IPS-18c (cell line): ENCODE measurements around the gene CNTNAP5.

ENCODE experiments used
- H3K4me3 ChIP-seq: 2 replicates; pipeline ENCODE4 v1.7.0; 2013; ENCODE audit warnings: low read depth, mild to moderate bottlenecking, low read length, moderate library complexity; ENCODE audit not compliant: insufficient read depth
- H3K9me3 ChIP-seq: one replicate; pipeline ENCODE4 v1.6.1; 2013; ENCODE audit warnings: mild to moderate bottlenecking, low read length, moderate library complexity; ENCODE audit not compliant: control insufficient read depth, insufficient read depth

CNTNAP5 gene

DNA sequence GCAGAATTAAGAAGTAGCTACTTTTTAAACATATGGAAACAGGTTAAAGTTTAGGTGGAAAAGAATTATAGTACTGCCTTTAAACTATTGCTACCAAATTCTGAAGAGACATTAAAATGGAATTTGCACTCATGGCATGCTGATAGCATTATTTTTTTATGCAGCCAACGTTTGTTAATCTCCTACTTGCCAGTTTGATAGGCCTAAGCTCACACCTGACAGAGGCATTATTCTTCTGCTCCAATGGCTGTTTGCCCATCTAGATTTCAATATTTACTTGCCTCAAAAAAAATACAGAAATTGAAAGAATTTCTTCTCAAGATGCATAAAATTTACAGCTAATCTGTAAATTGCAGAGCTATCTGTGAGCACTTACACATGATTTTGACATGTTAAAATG is 849.6 kb downstream of the CNTNAP5 start:
- H3K9me3 ChIP-seq: no peaks in the 10 kb centered on the region
- H3K4me3 ChIP-seq: no peak overlapping the region

GRCh38 chr2:124875627-124876244 is 850.6 kb downstream of the CNTNAP5 start:
- Histone ChIP-seq H3K4me3 (no peak overlapping the region), H3K9me3 (no peaks in the 10 kb centered on the region)

GRCh38 chr2:124877141-124877577 is 852.1 kb downstream of the CNTNAP5 start:
- Histone ChIP-seq H3K9me3 (no peaks in the 10 kb centered on the region), H3K4me3 (no peak overlapping the region)

DNA sequence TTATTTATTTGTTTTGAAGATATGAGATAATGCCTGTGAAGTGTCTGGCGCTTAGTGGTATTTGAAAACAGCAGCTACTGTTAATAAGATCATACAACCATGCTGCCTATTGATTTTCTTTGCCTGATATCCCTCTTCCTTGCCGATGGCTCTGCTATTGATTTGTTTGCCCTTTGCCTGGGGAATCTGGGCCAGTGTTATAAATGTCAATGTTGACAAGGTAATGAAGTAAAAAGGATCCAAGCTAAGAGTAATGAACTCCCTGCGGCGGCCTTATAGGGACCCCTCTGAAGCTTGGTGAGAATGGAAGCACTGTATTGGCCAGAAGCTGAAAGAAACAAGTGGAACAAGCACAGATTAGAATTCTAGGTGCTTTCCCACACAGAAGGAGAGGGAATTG is 854.6 kb downstream of the CNTNAP5 start:
- no peak overlapping the region for H3K4me3 ChIP-seq

GRCh38 chr2:124880995-124881394 is 855.9 kb downstream of the CNTNAP5 start:
- no peak overlapping the region for H3K4me3 ChIP-seq
- H3K9me3 ChIP-seq: no peaks in the 10 kb centered on the region

More for the DNA sequence above, 854.6 kb downstream of the CNTNAP5 start:
- H3K9me3 ChIP-seq: no peaks in the 10 kb centered on the region

DNA sequence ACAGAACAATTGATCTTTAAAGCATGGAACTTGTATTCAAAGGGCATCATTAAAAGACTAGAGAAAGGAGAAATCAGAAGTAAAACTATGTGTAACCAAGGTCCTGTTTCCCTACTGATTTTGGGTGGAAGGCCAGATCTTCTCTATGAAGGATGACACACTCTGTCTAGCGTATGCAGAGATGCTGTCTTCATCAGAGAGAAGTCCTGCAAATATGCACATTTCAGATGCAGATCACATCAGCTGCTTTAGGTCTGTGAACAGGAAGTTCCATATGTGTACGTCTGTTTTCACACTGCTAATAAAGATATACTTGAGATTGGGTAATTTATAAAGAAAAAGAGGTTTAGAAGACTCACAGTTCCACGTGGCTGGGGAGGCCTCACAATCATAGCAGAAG is 857.3 kb downstream of the CNTNAP5 start:
- no peak overlapping the region for H3K4me3 ChIP-seq
- H3K9me3 ChIP-seq: no peaks in the 10 kb centered on the region

DNA sequence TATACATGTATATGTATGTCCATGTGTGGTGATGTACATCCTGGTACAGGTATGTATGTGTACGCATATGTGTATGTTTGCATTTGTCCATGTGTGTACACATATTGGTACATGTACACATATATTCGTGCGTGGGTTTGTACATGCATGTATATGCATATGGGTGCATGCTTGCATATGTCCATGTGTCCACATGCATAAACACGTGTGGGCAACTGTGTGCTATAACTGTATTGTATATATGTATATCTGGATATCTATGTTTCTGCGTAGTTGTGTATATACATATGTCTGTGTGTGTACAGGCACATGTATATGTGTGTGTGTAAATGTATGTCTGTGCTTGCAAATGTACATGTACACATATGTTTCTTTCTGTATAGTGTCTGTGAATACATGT is 858.5 kb downstream of the CNTNAP5 start:
- Histone ChIP-seq H3K9me3 (no peaks in the 10 kb centered on the region), H3K4me3 (no peak overlapping the region)

- H3K4me3 ChIP-seq: no peak overlapping the region
Measured at GRCh38 chr2:124884315-124884714, 859.2 kb downstream of the CNTNAP5 start.

GRCh38 chr2:124886216-124886615 is 861.1 kb downstream of the CNTNAP5 start:
- Histone ChIP-seq H3K9me3 (no peaks in the 10 kb centered on the region), H3K4me3 (no peak overlapping the region)

More at GRCh38 chr2:124884315-124884714, 859.2 kb downstream of the CNTNAP5 start:
- H3K9me3 ChIP-seq: no peaks in the 10 kb centered on the region

GRCh38 chr2:124887466-124887865 is 862.4 kb downstream of the CNTNAP5 start:
- no peak overlapping the region for H3K4me3 ChIP-seq
- no peaks in the 10 kb centered on the region for H3K9me3 ChIP-seq

DNA sequence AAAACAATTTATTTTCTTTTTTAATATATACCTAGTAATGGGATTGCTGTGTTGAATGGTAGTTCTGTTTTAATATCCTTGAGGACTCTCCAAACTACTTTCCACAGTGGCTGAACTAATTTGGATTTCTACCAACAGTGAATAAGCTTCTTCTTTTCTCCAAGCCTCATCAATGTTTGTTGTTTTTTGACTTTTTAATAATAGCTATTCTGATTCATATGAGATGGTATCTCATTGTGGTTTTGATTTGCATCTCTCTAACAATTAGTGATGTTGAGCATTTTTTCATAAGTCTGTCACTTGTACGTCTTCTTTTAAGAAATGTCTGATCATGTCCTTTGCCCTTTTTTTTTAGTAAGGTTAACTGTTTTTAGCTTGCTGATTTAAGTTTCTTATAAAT is 863.3 kb downstream of the CNTNAP5 start:
- H3K9me3 ChIP-seq: no peaks in the 10 kb centered on the region
- no peak overlapping the region for H3K4me3 ChIP-seq

DNA sequence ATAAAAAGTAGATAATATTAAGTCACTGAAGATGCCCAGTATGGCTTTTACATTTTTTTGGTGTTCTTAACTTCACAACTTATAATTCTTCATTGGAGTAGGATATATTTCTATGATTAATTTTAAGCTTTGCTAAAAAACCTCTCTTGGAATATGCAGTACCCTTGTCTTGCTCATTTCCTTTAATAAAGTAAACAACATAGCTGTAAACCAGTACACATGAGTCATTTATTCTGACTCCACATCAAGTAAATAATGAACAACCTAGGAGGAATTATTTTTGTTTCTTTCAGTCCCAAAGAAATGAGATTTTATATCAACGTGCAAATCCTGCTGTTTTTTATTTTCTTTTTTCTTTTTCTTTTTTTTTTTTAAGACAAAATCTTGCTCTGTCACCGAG is 869.1 kb downstream of the CNTNAP5 start:
- no peak overlapping the region for H3K4me3 ChIP-seq
- no peaks in the 10 kb centered on the region for H3K9me3 ChIP-seq

- Histone ChIP-seq H3K9me3 (no peaks in the 10 kb centered on the region), H3K4me3 (no peak overlapping the region)
Measured at GRCh38 chr2:124898827-124899226, 873.7 kb downstream of the CNTNAP5 start.

GRCh38 chr2:124908411-124908810 is 883.3 kb downstream of the CNTNAP5 start:
- H3K9me3 ChIP-seq: no peaks in the 10 kb centered on the region
- H3K4me3 ChIP-seq: no peak overlapping the region

- no peaks in the 10 kb centered on the region for H3K9me3 ChIP-seq
- no peak overlapping the region for H3K4me3 ChIP-seq
Measured at GRCh38 chr2:124911560-124911959, 886.5 kb downstream of the CNTNAP5 start.

GRCh38 chr2:124913868-124914267 is 888.8 kb downstream of the CNTNAP5 start:
- Histone ChIP-seq H3K9me3 (no peaks in the 10 kb centered on the region), H3K4me3 (no peak overlapping the region)

- no peak overlapping the region for H3K4me3 ChIP-seq
- no peaks in the 10 kb centered on the region for H3K9me3 ChIP-seq
Measured at GRCh38 chr2:124915567-124915966, 890.5 kb downstream of the CNTNAP5 start.

GRCh38 chr2:124919296-124919695 is 894.2 kb downstream of the CNTNAP5 start:
- H3K9me3 ChIP-seq: no peaks in the 10 kb centered on the region
- no peak overlapping the region for H3K4me3 ChIP-seq

DNA sequence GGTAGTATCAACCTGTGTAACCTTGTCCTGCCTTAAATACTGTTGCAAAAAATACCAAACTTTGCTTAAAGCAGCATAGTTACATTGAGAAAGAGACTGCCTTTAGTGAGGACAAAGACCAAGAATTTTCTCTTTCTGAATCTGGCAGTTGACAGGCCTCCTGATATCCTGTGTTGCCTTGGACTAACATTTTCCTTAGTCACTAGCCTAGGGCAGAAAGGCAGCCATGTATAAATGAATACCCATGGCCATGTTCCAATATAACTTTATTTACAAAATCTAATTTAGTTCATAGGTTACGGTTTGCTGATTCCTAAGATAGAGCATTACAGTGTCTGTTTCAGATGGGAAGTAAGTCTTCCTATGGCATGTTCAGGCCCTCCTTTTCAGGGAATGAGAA is 895.4 kb downstream of the CNTNAP5 start:
- no peak overlapping the region for H3K4me3 ChIP-seq
- no peaks in the 10 kb centered on the region for H3K9me3 ChIP-seq
